Measurements from ENCODE around the gene TRMT44.
"Not testable (repeated sequence)": the region's sequence is repeated elsewhere in the genome, so short reads cannot be mapped to it uniquely, and the experiment has no call there.

The TRMT44 gene

GRCh38 chr4:8406887-8407286, 33.7 kb upstream of the TRMT44 start:
- not testable (repeated sequence) for DNase-seq

DNA sequence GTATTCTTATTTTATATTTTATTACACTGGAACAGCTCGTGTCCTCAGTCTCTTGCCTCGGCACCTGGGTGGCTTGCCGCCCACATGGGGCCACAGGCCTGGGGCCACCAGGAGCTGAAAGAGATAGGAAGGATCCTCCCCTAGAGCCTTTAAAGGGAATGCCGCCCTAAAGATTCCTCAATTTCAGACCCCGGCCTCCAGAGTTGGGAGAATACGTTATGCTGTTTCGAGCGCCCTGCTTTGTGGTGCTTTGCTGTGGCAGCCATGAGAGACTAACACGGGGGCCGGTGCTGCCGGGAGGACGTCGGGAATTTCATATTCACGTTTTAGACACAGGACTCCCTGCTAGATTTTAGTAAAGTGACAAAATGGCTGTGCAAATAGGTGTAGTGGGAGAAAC, 33.3 kb upstream of the TRMT44 start:
- no peak for DNase-seq

DNA sequence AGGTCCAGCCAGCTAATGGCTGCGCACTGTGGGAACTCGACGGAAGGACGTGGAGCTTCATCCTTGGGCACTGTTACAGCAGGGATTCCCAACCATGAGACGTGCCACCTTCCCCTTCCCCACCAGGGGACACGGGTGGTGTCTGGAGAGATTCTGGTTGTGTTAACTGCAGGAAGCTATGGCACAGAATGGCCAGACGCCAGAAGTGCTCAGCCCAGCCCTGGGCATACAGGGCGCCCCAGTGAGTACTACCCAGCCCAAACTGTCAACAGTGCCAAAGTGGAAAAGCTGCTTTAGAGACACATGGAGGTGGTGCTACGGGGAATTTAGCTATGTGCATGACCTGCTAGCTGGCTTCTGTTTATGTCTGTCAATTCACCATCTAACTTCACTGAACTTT, 32.8 kb upstream of the TRMT44 start:
- no peak for DNase-seq

- peak; percentile 88 for DNase-seq
These were observed 31.1 kb upstream of the TRMT44 start for GRCh38 chr4:8409264-8410065.

- no peak for DNase-seq
These were observed 30.4 kb upstream of the TRMT44 start for GRCh38 chr4:8410066-8410625.

DNA sequence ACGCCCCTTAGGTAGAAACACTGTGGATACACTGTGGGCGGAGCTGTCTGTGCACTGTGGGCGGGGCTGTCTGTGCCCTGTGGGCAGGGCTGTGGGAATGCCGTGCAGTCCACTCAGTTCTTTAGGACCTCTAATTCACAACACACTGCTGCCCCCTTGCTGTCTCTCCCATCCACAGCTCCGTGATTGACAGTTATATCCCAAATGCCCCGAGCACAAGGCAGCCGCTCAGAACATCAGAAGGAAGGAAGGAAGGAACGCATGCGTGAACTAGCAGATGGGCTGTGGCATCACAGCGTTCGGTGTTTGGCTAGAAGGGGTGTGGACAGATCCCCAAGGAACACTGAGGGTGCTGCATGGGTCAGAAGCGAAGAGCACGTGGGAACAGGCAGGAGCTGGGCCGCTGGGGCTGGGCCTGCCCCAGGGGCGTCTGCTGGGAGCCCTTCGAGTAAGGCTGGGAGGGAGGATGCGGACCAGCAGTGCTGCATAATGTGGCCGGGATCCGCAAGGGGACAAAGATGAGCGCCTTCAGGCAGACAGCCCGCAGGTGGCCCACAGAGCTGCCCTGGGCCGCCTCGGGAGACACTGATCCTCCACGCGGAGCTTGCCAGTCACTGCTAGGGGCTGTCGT, 29.8 kb upstream of the TRMT44 start:
- no peak for DNase-seq

- DNase-seq: no peak
These were observed 29.0 kb upstream of the TRMT44 start for GRCh38 chr4:8411351-8412180.

DNA sequence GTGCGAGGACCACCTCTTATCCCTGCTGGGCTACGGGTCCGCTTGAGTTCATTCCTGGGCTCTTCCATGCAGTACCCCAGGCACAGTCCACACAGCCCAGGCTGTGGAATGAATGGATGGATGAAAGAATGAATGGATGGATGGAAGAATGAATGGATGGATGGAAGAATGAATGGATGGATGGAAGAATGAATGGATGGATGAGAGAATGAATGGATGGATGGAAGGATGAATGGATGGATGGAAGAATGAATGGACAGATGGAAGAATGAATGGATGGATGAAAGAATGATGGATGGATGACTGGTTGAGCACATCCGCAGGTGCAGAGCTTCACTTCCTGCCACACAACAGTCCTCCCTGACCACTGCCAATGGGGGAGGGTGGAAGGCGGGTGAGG, 28.3 kb upstream of the TRMT44 start:
- DNase-seq: no peak

- DNase-seq: no peak
These were observed 26.2 kb upstream of the TRMT44 start for GRCh38 chr4:8414377-8414776.

DNA sequence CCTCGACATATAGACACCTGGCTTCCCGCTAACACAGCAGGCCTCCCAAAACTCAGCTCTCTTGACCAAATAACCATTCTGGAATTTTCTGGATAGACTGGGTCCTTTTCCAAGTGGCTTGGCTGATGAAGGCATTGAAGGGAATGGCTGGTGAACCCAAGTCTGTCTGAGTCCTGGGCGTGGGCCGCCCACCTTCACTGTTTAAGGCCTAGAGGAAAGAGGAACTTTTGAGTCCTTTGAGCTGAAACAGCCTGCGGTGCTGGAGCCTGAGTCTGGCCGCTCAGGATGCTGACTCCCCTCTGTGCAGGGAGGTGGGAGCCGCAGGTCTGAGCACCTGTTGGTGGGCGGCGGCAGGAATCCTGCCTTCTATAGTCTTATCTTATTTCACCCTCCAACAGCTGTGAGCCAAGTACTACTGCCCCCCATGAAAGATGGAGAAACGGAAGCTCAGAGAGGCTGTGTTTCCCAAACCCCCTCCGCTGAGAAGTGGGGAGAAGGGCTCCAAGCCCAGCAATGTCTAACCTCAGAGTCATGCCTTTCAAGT, 23.4 kb upstream of the TRMT44 start:
- DNase-seq: no peak

- no peak for DNase-seq
These were observed 21.1 kb upstream of the TRMT44 start for GRCh38 chr4:8419222-8420041.

GRCh38 chr4:8420151-8420550, 20.4 kb upstream of the TRMT44 start:
- not testable (repeated sequence) for DNase-seq

- DNase-seq: no peak
These were observed 18.2 kb upstream of the TRMT44 start for GRCh38 chr4:8422327-8422726.

GRCh38 chr4:8422786-8423185, 17.8 kb upstream of the TRMT44 start:
- no peak for DNase-seq

- no peak for DNase-seq
These were observed 13.3 kb upstream of the TRMT44 start for GRCh38 chr4:8427262-8427661.

DNA sequence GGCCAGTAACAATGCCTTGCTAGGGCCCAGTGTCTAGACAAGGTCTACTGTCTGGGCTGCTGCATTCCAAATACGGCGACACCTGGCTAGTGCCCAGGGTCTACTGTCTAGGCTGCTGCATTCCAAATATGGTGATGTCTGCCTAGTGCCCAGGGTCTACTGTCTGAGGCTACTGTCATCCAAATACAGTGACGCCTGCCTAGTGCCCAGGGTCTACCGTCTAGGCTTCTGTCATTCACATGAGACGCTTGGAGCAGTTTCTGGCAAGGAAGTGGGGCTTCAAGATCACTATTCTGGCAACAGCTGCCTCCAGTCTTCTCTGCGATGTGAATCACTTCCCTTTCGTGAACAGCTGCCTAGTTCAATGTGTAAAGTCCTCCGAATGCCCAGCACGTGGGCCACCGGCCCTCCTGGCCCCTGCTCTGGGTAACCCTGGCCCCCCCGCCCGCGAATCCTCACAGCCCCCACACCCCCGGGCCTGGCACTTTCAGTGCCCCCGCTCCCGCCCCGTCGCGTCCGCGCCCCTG, 12.8 kb upstream of the TRMT44 start:
- no peak for DNase-seq

- DNase-seq: peak; percentile 86
These were observed 12.1 kb upstream of the TRMT44 start for GRCh38 chr4:8428288-8429097.

- DNase-seq: no peak
These were observed 9.0 kb upstream of the TRMT44 start for GRCh38 chr4:8431553-8431952.

DNA sequence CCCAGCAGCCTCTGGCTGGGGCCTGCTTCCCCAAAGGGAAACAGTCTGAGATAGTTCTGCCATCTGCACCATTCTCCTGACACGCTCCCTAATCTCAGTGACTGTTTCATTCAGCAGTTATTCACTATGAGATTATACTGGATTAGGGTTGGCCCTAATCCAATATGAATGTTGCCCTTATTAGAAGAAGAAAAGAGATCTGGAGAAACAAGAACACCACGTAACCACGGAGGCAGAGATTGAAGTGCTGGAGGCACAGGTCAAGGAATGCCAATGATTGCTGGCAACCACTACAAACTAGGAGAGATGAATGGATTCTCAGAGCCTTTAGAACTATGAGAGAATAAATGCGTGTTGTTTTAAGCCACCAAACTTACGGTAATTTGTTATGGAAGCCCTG, 7.4 kb upstream of the TRMT44 start:
- no peak for DNase-seq

DNA sequence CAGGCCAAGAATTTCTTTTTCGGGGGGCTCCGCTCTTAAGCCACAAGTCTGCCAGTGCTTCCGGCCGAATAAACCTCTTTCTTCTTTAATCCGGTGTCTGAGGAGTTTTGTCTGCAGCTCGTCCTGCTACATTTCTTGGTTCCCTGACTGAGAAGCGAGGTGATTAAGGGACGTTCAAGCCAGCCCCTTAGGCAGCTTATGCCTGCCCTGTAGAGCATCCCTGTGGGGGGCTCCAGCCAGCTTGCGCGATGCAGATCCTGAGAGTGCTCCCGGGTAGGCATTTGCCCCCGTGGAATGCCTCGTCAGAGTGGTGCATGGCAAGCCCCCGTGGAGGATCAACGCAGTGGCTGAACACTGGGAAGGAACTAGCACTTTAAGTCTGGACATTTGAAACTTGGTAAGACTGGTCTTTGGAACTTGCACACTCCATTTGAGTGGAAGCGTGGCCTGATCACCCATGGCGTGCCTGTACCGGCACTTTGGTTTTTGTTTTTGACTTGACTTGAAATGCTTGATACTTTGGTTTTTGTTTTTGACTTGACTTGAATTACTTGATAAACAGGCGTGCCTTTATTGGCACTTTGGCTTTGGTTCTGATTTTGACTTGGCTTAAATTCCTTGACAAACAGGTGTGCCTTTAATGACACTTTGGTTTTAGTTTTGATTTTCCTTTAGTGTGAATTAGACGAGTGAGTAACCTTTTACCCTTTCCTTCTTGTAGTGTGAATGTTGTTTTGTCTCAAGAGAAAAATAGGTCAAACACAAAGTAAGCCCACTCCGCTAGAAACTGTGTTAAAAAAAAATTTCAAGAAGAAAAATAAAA, 6.1 kb upstream of the TRMT44 start:
- DNase-seq: no peak

All from CD4-positive, alpha-beta T cell treated with Interferon gamma for 1 hour (primary cell).